Measurements from ENCODE around the gene PWWP2B. TPM values are rescaled to one million over a fixed set of nuclear protein-coding genes. Genes with fewer than 3 reads are reported as not detected.
"Not testable (repeated sequence)": the region's sequence is repeated elsewhere in the genome, so short reads cannot be mapped to it uniquely, and the experiment has no call there.

PWWP2B gene
- total and polyA plus RNA-seq, 10 donors: 22.5 to 50.0 (median 28.0) TPM

DNA sequence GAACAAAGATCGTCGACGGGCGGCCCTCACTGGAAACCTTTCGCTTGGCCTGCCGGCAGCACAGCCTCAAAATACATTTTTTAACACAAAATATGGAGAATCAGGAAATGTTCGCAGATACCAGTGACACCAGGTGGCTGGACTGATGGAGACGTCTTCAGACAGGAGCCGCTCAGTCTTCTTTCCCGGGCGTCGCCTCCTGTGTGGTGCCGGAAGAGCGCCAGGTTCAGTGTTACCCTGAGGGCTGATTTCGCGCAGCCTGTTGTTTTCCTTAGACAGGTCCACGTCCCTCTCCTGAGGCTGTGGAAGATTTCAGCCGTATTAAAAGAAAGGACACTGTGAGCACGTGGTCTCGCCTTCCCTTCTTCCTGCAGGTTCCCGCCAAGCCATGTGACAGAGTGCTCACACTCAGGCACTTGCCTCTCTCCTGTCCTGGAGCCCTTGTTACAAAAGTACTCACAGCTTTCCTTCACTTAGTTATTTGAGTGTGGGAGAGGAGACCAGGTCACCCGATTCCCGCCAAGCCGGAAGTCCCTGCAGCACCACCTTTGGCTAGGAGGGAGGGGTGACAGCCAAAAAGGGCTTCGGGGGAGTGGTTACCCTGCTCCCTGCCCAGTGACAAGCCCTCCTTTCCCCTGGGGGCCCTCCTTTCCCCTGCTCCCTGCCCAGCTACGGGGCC is 21.7 kb upstream of the PWWP2B start:
- 74 to 84% (median 81%) methylated on average over 24 to 26 of the region's 26 CpGs for WGBS, 5 donors
- Histone ChIP-seq H3K4me3 (no peak overlapping the region), H3K9me3 (peaks cover 0 to 5% (median 0%) of the 10 kb centered on the region in 8 donors), H3K27me3 (replicated peaks in 1 of 7) (peaks cover 0 to 6% (median 0%) of the 10 kb centered on the region in 7 donors), H3K27ac (peak overlapping the region in 7 of 8 donors; percentile 33 to 68 (median 65)), H3K4me1 (peaks cover 0 to 33% (median 8%) of the 10 kb centered on the region in 6 donors), H3K36me3 (no peaks in the 10 kb centered on the region)
- no peak for TF ChIP-seq CTCF (IDR thresholded peaks at IDR 0.05 in 8 of 11, conservative IDR thresholded peaks at IDR 0.05 in 3 of 11)
- peak; percentile 36 to 66 (median 59) for TF ChIP-seq POLR2AphosphoS5 (IDR thresholded peaks at IDR 0.05)
- no peak for TF ChIP-seq POLR2A (IDR thresholded peaks at IDR 0.05)
- intact Hi-C loops (cut with DNase I; ENCODE audit: low total_unique reads): no loop called here
- peak; percentile 81 for DNase-seq

DNA sequence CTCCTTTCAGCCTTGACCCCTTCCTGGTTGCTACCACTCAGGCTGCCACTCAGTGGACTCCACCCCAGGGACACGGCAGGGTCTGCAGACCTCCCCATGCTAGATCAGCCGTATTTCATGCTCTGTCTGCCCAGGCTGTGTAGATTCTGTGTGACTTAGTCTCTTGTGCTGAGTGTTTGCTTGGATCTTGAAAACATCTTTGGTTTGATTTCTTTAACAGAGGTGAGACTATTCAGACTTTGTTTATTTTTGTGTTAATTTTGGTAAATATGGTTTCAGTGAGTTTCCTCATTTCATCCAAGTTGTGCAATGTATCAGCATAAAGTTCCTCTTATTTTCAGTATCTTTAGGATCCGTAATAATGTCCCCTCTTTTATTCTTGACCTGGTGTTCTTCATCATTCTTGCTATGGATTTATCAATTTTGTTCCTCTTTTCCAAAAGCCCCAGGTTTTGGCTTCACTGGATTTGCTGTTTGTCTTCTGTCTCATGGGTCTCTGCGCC is 21.2 kb upstream of the PWWP2B start:
- H3K27ac ChIP-seq: peak overlapping the region in 6 of 8 donors; percentile 33 to 68 (median 66)
- peaks cover 0 to 5% (median 0%) of the 10 kb centered on the region in 8 donors for H3K9me3 ChIP-seq
- H3K4me1 ChIP-seq: peaks cover 0 to 33% (median 8%) of the 10 kb centered on the region in 6 donors
- H3K27me3 ChIP-seq (replicated peaks in 1 of 7): peaks cover 0 to 6% (median 0%) of the 10 kb centered on the region in 7 donors
- no peaks in the 10 kb centered on the region for H3K36me3 ChIP-seq
- WGBS, 5 donors: 61 to 81% (median 64%) methylated on average over 4 of the region's 4 CpGs
- TF ChIP-seq POLR2A (IDR thresholded peaks at IDR 0.05) (no peak), POLR2AphosphoS5 (IDR thresholded peaks at IDR 0.05) (peak in 1 of 3 donors; percentile 8)
- intact Hi-C loops (cut with DNase I; ENCODE audit: low total_unique reads): no loop called here
- no peak for DNase-seq
- H3K4me3 ChIP-seq: no peak overlapping the region

GRCh38 chr10:132376394-132376851 is 20.6 kb upstream of the PWWP2B start:
- intact Hi-C loops (cut with DNase I; ENCODE audit: low total_unique reads): no loop called here
- Histone ChIP-seq H3K4me1 (peaks cover 0 to 33% (median 7%) of the 10 kb centered on the region in 6 donors), H3K36me3 (no peaks in the 10 kb centered on the region), H3K9me3 (peaks cover 0 to 5% (median 0%) of the 10 kb centered on the region in 8 donors), H3K27ac (peak overlapping the region in 6 of 8 donors; percentile 26 to 68 (median 66)), H3K4me3 (no peak overlapping the region), H3K27me3 (replicated peaks in 1 of 7) (peaks cover 0 to 5% (median 0%) of the 10 kb centered on the region in 7 donors)
- DNase-seq: peak; percentile 64
- TF ChIP-seq POLR2AphosphoS5 (IDR thresholded peaks at IDR 0.05) (no peak), CTCF (IDR thresholded peaks at IDR 0.05 in 8 of 11, conservative IDR thresholded peaks at IDR 0.05 in 3 of 11) (no peak), POLR2A (IDR thresholded peaks at IDR 0.05) (no peak)
- 83 to 91% (median 88%) methylated on average over 15 of the region's 15 CpGs for WGBS, 5 donors

GRCh38 chr10:132377326-132377725 is 19.7 kb upstream of the PWWP2B start:
- Histone ChIP-seq H3K4me3 (no peak overlapping the region), H3K27ac (peak overlapping the region in 4 of 8 donors; percentile 61 to 68 (median 67)), H3K36me3 (no peaks in the 10 kb centered on the region), H3K27me3 (replicated peaks in 1 of 7) (no peaks in the 10 kb centered on the region), H3K4me1 (peaks cover 0 to 34% (median 10%) of the 10 kb centered on the region in 6 donors), H3K9me3 (no peaks in the 10 kb centered on the region)
- peak in 1 of 3 donors; percentile 21 for TF ChIP-seq POLR2AphosphoS5 (IDR thresholded peaks at IDR 0.05)
- no peak for TF ChIP-seq POLR2A (IDR thresholded peaks at IDR 0.05)
- no peak for TF ChIP-seq CTCF (IDR thresholded peaks at IDR 0.05 in 8 of 11, conservative IDR thresholded peaks at IDR 0.05 in 3 of 11)
- DNase-seq: peak; percentile 56
- 65 to 89% (median 78%) methylated on average over 7 of the region's 7 CpGs for WGBS, 5 donors
- intact Hi-C loops (cut with DNase I; ENCODE audit: low total_unique reads): no loop called here

GRCh38 chr10:132379026-132379425 is 18.0 kb upstream of the PWWP2B start:
- H3K36me3 ChIP-seq; H3K9me3 ChIP-seq; H3K4me3 ChIP-seq; H3K27ac ChIP-seq; intact Hi-C loops (cut with DNase I; ENCODE audit: low total_unique reads); H3K27me3 ChIP-seq (replicated peaks in 1 of 7): not testable (repeated sequence)
- DNase-seq: peak; percentile 15
- 84 to 89% (median 89%) methylated on average over 15 to 16 of the region's 16 CpGs for WGBS, 5 donors
- peaks cover 0 to 37% (median 13%) of the 10 kb centered on the region in 6 donors for H3K4me1 ChIP-seq

GRCh38 chr10:132380986-132381385 is 16.0 kb upstream of the PWWP2B start:
- DNase-seq: peak; percentile 20
- peaks cover 0 to 39% (median 19%) of the 10 kb centered on the region in 6 donors for H3K4me1 ChIP-seq
- H3K36me3 ChIP-seq; H3K27ac ChIP-seq; intact Hi-C loops (cut with DNase I; ENCODE audit: low total_unique reads); H3K9me3 ChIP-seq; H3K27me3 ChIP-seq (replicated peaks in 1 of 7); H3K4me3 ChIP-seq: not testable (repeated sequence)
- 87 to 99% (median 94%) methylated on average over 4 of the region's 4 CpGs for WGBS, 5 donors
